Adipocyte (in vitro differentiated cells): ENCODE results near the gene SPNS2.

Experiments
- DNase-seq: peaks from one replicate; pipeline ENCODE4 v3.0.0-alpha.2; 2015; ENCODE audit warnings: low read depth
- H3K27me3 ChIP-seq: replicated peaks from 2 replicates; pipeline ENCODE4 v1.7.0; 2013; ENCODE audit warnings: mild to moderate bottlenecking, low read length, moderate library complexity; ENCODE audit not compliant: control insufficient read depth, insufficient read depth
- H3K36me3 ChIP-seq: 2 replicates; pipeline ENCODE4 v1.7.0; 2013; ENCODE audit warnings: low read length, mild to moderate bottlenecking, moderate library complexity; ENCODE audit not compliant: control insufficient read depth, insufficient read depth, severe bottlenecking
- H3K4me1 ChIP-seq: 2 replicates; pipeline ENCODE4 v1.7.0; 2013; ENCODE audit warnings: mild to moderate bottlenecking, low read length, moderate library complexity; ENCODE audit not compliant: control insufficient read depth, insufficient read depth
- H3K4me3 ChIP-seq: 2 replicates; pipeline ENCODE4 v1.7.0; 2013; ENCODE audit warnings: mild to moderate bottlenecking, low read length, moderate library complexity
- H3K9ac ChIP-seq: 2 replicates; pipeline ENCODE4 v1.7.0; 2013; ENCODE audit warnings: mild to moderate bottlenecking, low read length, moderate library complexity
- H3K9me3 ChIP-seq: 2 replicates; pipeline ENCODE4 v1.7.0; 2013; ENCODE audit warnings: mild to moderate bottlenecking, low read length, moderate library complexity; ENCODE audit not compliant: control insufficient read depth

SPNS2 gene

GRCh38 chr17:4482338-4483011 is 16.2 kb upstream of the SPNS2 start:
- H3K36me3 ChIP-seq: no peaks in the 10 kb centered on the region
- peaks cover 19% of the 10 kb centered on the region for H3K4me1 ChIP-seq
- H3K27me3 ChIP-seq: peaks cover 38% of the 10 kb centered on the region
- H3K9ac ChIP-seq: no peak overlapping the region
- no peak overlapping the region for H3K4me3 ChIP-seq
- no peaks in the 10 kb centered on the region for H3K9me3 ChIP-seq
- no peak for DNase-seq

- no peak for DNase-seq
These were observed 15.5 kb upstream of the SPNS2 start for GRCh38 chr17:4483012-4483840.

GRCh38 chr17:4485676-4486646 is 12.7 kb upstream of the SPNS2 start:
- Histone ChIP-seq H3K9me3 (no peaks in the 10 kb centered on the region), H3K27me3 (peaks cover 33% of the 10 kb centered on the region), H3K9ac (no peak overlapping the region), H3K36me3 (no peaks in the 10 kb centered on the region), H3K4me1 (peaks cover 6% of the 10 kb centered on the region), H3K4me3 (no peak overlapping the region)
- no peak for DNase-seq

More at GRCh38 chr17:4483012-4483840, 15.5 kb upstream of the SPNS2 start:
- Histone ChIP-seq H3K27me3 (peaks cover 36% of the 10 kb centered on the region), H3K4me1 (peaks cover 17% of the 10 kb centered on the region), H3K4me3 (no peak overlapping the region), H3K36me3 (no peaks in the 10 kb centered on the region), H3K9me3 (no peaks in the 10 kb centered on the region), H3K9ac (no peak overlapping the region)

GRCh38 chr17:4487296-4487695 is 11.4 kb upstream of the SPNS2 start:
- no peaks in the 10 kb centered on the region for H3K4me1 ChIP-seq
- H3K36me3 ChIP-seq: no peaks in the 10 kb centered on the region
- H3K9me3 ChIP-seq: no peaks in the 10 kb centered on the region
- H3K4me3 ChIP-seq: no peak overlapping the region
- no peak overlapping the region for H3K9ac ChIP-seq
- peaks cover 25% of the 10 kb centered on the region for H3K27me3 ChIP-seq
- DNase-seq: no peak

- no peaks in the 10 kb centered on the region for H3K4me1 ChIP-seq
- no peak overlapping the region for H3K4me3 ChIP-seq
- no peaks in the 10 kb centered on the region for H3K9me3 ChIP-seq
- no peak for DNase-seq
- H3K27me3 ChIP-seq: peaks cover 26% of the 10 kb centered on the region
- H3K36me3 ChIP-seq: no peaks in the 10 kb centered on the region
- H3K9ac ChIP-seq: no peak overlapping the region
These were observed 10.6 kb upstream of the SPNS2 start for GRCh38 chr17:4487820-4488716.

- Histone ChIP-seq H3K36me3 (no peaks in the 10 kb centered on the region), H3K9me3 (no peaks in the 10 kb centered on the region), H3K4me1 (no peaks in the 10 kb centered on the region), H3K4me3 (no peak overlapping the region), H3K9ac (no peak overlapping the region), H3K27me3 (peaks cover 21% of the 10 kb centered on the region)
- DNase-seq: no peak
These were observed 9.6 kb upstream of the SPNS2 start for GRCh38 chr17:4488989-4489595.

GRCh38 chr17:4490109-4490591 is 8.5 kb upstream of the SPNS2 start:
- no peaks in the 10 kb centered on the region for H3K9me3 ChIP-seq
- H3K4me3 ChIP-seq: no peak overlapping the region
- no peak overlapping the region for H3K9ac ChIP-seq
- H3K27me3 ChIP-seq: peaks cover 24% of the 10 kb centered on the region
- DNase-seq: no peak
- H3K36me3 ChIP-seq: no peaks in the 10 kb centered on the region
- no peaks in the 10 kb centered on the region for H3K4me1 ChIP-seq

- no peaks in the 10 kb centered on the region for H3K36me3 ChIP-seq
- no peak overlapping the region for H3K9ac ChIP-seq
- DNase-seq: no peak
- H3K4me1 ChIP-seq: no peaks in the 10 kb centered on the region
- peaks cover 24% of the 10 kb centered on the region for H3K27me3 ChIP-seq
- H3K9me3 ChIP-seq: no peaks in the 10 kb centered on the region
- no peak overlapping the region for H3K4me3 ChIP-seq
These were observed 8.0 kb upstream of the SPNS2 start for GRCh38 chr17:4490637-4491061.

- no peaks in the 10 kb centered on the region for H3K36me3 ChIP-seq
- no peak overlapping the region for H3K9ac ChIP-seq
- H3K9me3 ChIP-seq: no peaks in the 10 kb centered on the region
- no peaks in the 10 kb centered on the region for H3K4me1 ChIP-seq
- peak; percentile 31 for DNase-seq
- peaks cover 27% of the 10 kb centered on the region for H3K27me3 ChIP-seq
- H3K4me3 ChIP-seq: no peak overlapping the region
These were observed 5.7 kb upstream of the SPNS2 start for GRCh38 chr17:4492721-4493561.
